Measurements from ENCODE around the gene MTA3. TPM values are rescaled to one million over a fixed set of nuclear protein-coding genes. Genes with fewer than 3 reads are reported as not detected.

The MTA3 gene
- total and polyA plus RNA-seq, 2 of the 8 experiments (the other 6 are each of a cell fraction or from before 2014, with no cell fraction given): 125 to 184 TPM

DNA sequence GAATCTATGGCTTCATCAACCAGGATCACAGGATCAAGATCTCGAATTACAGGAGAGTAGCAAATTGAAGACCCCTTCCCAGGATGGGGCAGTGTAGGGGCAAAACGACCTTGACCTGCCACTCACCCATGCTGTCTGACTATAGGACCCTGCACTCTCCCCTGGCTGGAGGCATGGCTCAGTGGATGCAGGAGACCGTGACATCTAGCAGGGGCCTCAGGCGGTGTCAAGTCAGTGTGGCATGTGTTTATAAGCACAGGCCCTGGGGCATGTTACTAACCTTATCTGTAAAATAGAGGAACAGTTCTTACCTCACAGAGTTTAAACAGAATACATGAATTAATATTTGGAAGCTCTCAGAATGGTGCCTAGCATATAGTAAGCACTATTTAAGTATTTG, 220.4 kb downstream of the MTA3 start (continued):
- TF ChIP-seq CHD7 (IDR thresholded peaks at IDR 0.05; ENCODE audit: insufficient replicate concordance, low read length) (no peak), KDM4A (IDR thresholded peaks at IDR 0.05; ENCODE audit: low read depth, low read length, severe bottlenecking) (no peak), CBX8 (IDR thresholded peaks at IDR 0.05; ENCODE audit: borderline replicate concordance, low read depth, low read length) (no peak), EP300 (IDR thresholded peaks at IDR 0.05; ENCODE audit: borderline replicate concordance in 1 of 2, low read depth in 2 of 2, low read length in 2 of 2) (no peak), EZH2 (IDR thresholded peaks at IDR 0.05; ENCODE audit: low read depth, low read length, severe bottlenecking) (no peak), CBX5 (IDR thresholded peaks at IDR 0.05; ENCODE audit: low read depth, low read length) (no peak), TBP (IDR thresholded peaks at IDR 0.05; ENCODE audit: low read depth, low read length) (no peak), SP2 (IDR thresholded peaks at IDR 0.05; ENCODE audit: low read length) (no peak), SP4 (IDR thresholded peaks at IDR 0.05; ENCODE audit: low read length) (no peak), JUN (IDR thresholded peaks at IDR 0.05; ENCODE audit: low read depth, low read length) (no peak)
- TF ChIP-seq, protein P1, sequence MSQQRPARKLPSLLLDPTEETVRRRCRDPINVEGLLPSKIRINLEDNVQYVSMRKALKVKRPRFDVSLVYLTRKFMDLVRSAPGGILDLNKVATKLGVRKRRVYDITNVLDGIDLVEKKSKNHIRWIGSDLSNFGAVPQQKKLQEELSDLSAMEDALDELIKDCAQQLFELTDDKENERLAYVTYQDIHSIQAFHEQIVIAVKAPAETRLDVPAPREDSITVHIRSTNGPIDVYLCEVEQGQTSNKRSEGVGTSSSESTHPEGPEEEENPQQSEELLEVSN (IDR thresholded peaks at IDR 0.05): no peak

Measured in H1 (cell line).